ENCODE data around the gene NR4A1.
"Not testable (repeated sequence)": the region's sequence is repeated elsewhere in the genome, so short reads cannot be mapped to it uniquely, and the experiment has no call there.

The NR4A1 gene

GRCh38 chr12:52080403-52081251 is 29.4 kb downstream of the NR4A1 start:
- DNase-seq = no peak

GRCh38 chr12:52081263-52081733 is 30.1 kb downstream of the NR4A1 start:
- no peak for DNase-seq

GRCh38 chr12:52082026-52082668 is 30.9 kb downstream of the NR4A1 start:
- no peak for DNase-seq

GRCh38 chr12:52082669-52082987 is 31.4 kb downstream of the NR4A1 start:
- DNase-seq = no peak

- DNase-seq = peak; percentile 74
Measured at GRCh38 chr12:52082988-52083637, 31.9 kb downstream of the NR4A1 start.

- DNase-seq = no peak
Measured at GRCh38 chr12:52083638-52083996, 32.4 kb downstream of the NR4A1 start.

- DNase-seq = no peak
Measured at GRCh38 chr12:52084491-52085231, 33.4 kb downstream of the NR4A1 start.

- no peak for DNase-seq
Measured at GRCh38 chr12:52085682-52086180, 34.5 kb downstream of the NR4A1 start.

GRCh38 chr12:52086366-52086765 is 35.1 kb downstream of the NR4A1 start:
- no peak for DNase-seq

GRCh38 chr12:52086944-52087835 is 35.9 kb downstream of the NR4A1 start:
- no peak for DNase-seq

GRCh38 chr12:52087961-52088820 is 36.9 kb downstream of the NR4A1 start:
- DNase-seq = no peak

GRCh38 chr12:52089491-52089890 is 38.2 kb downstream of the NR4A1 start:
- no peak for DNase-seq

- DNase-seq = no peak
Measured at GRCh38 chr12:52090291-52090690, 39.0 kb downstream of the NR4A1 start.

GRCh38 chr12:52091061-52091460 is 39.8 kb downstream of the NR4A1 start:
- DNase-seq = no peak

GRCh38 chr12:52091869-52092268 is 40.6 kb downstream of the NR4A1 start:
- no peak for DNase-seq

- no peak for DNase-seq
Measured at GRCh38 chr12:52093346-52093745, 42.1 kb downstream of the NR4A1 start.

- DNase-seq = no peak
Measured at GRCh38 chr12:52096332-52097044, 45.2 kb downstream of the NR4A1 start.

- DNase-seq = no peak
Measured at GRCh38 chr12:52097045-52097666, 45.9 kb downstream of the NR4A1 start.

- not testable (repeated sequence) for DNase-seq
Measured at GRCh38 chr12:52104431-52105089, 53.3 kb downstream of the NR4A1 start.

All from activated T-cell treated with anti-CD3 and anti-CD28 coated beads for 4 hours (primary cell).